K562 treated with DMSO at 1 percent for 12 hours (cell line): Measurements from ENCODE around the gene MED20. TPM values are rescaled to one million over a fixed set of nuclear protein-coding genes. Genes with fewer than 3 reads are reported as not detected.

Experiments
- total RNA-seq: library from RNA; unstranded; fragments of 300-600 nt; gene quantifications from 2 replicates; pipeline ENCODE4 v1.2.3, GENCODE V29; 2022; ENCODE audit not compliant: insufficient read depth

The MED20 gene
- 10.2 and 28.2 TPM in 2 replicates for total RNA-seq

DNA sequence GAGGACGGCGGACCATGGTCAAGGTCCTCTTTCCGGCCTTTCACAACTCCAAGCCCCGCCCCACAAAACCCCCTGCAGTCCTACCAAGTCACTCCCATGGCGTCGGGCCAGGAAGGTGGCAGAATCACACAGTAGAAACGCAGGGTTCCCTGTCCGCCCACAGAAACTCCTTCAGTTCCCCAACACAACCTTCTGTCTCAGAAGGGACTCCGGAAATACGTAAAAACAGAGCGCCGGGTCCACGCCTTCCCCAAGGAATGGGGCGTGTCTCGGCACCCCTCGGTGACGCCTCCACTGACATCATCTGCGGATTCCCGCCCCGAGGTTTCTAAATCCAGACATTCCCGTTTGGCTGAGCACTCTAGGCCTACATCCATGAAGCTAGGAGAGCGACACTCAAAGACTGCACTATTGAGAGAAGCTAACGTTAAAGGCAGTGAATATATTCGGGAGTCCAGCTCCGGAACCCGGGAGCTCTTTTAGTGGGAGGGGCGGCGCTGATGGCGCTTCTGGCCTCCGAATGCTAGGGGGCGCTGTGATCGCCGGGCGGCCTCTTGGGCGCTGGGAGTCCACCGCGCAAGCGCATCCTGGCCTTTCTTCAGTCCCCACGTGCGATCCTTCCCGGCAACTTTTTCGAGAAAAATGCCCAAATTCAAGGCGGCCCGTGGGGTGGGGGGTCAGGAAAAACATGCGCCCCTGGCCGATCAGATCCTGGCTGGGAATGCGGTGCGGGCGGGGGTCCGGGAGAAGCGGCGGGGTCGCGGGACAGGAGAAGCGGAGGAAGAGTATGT lies at the start of gene MED20, which contains the start of gene BYSL:
MED20 (minus strand) TSS at position 219 of the 791 bp plus-strand sequence; CDS start at position 98, 121 bp downstream.
BYSL (plus strand) TSS at position 579 of the 791 bp plus-strand sequence; CDS start at position 643, 64 bp downstream.

GRCh38 chr6:41941280-41942066 lies 20.5 kb upstream of the MED20 start, which contains the start of gene CCND3:
Gene CCND3 (minus strand): TSS chr6:41941808. CDS start chr6:41941649, 159 bp downstream.

GRCh38 chr6:41895300-41896233 lies 25.4 kb downstream of the MED20 start, which contains the start of gene USP49:
Gene USP49 (minus strand): TSS chr6:41895375. CDS start chr6:41806983, 88,392 bp downstream.

Other genes with a start within 250 kb of the MED20 start
- gene TFEB, start 185.5 kb downstream of the MED20 start, total RNA-seq = 4.2 and 7.7 TPM in 2 replicates
- not detected in 2 replicates for gene PGC, start 173.7 kb downstream of the MED20 start, total RNA-seq
- gene FRS3, start 141.2 kb downstream of the MED20 start, total RNA-seq = 3.4 and 7.2 TPM in 2 replicates
- gene PRICKLE4, start 140.4 kb downstream of the MED20 start, total RNA-seq = 1.8 and 3.0 TPM in 2 replicates
- 387 and 456 TPM in 2 replicates for gene TOMM6, start 133.4 kb downstream of the MED20 start, total RNA-seq
- gene USP49, start 25.8 kb downstream of the MED20 start, total RNA-seq = 1.5 and 10.9 TPM in 2 replicates
- 24.3 and 28.4 TPM in 2 replicates for gene BYSL, start 360 bp upstream of the MED20 start, total RNA-seq
- 237 and 263 TPM in 2 replicates for gene CCND3, start 20.7 kb upstream of the MED20 start, total RNA-seq
- gene TAF8, start 129.4 kb upstream of the MED20 start, total RNA-seq = 12.3 and 31.6 TPM in 2 replicates
- gene C6orf132, start 221.5 kb upstream of the MED20 start, total RNA-seq = 0.27 TPM in 1 of 2 replicates, not detected in the other